Hindlimb muscle (tissue), 1 donor: Measurements from ENCODE around the gene DOCK2. TPM values are rescaled to one million over a fixed set of nuclear protein-coding genes. Genes with fewer than 3 reads are reported as not detected.

Experiments used
- polyA plus RNA-seq: library from polyadenylated mRNA; unstranded; fragments of 120-200 nt; gene quantifications from one replicate; pipeline ENCODE4 v1.2.1, GENCODE V29; 2013; ENCODE audit not compliant: insufficient read length

The DOCK2 gene
- polyA plus RNA-seq, 1 donor, result 5.0 TPM

Other genes with a start within 250 kb of the DOCK2 start
- 16.1 TPM for gene SPDL1, start 53.5 kb upstream of the DOCK2 start, polyA plus RNA-seq